WERI-Rb-1 (cell line): ENCODE results near the gene ANO4.

Experiments used
- DNase-seq: peaks from one replicate; pipeline ENCODE4 v3.0.0-alpha.2; 2020
- H3K27ac ChIP-seq: fragments of 250-450 bp; sonication (Bioruptor Pico); 2 replicates; pipeline ENCODE4 v1.5.1; 2020; ENCODE audit warnings: mild to moderate bottlenecking, moderate library complexity
- H3K27me3 ChIP-seq: fragments of 250-450 bp; sonication (Bioruptor Pico); 2 replicates; pipeline ENCODE4 v1.5.1; 2021; ENCODE audit warnings: mild to moderate bottlenecking, low read depth, moderate library complexity; ENCODE audit not compliant: insufficient read depth, severe bottlenecking
- H3K36me3 ChIP-seq: fragments of 250-450 bp; sonication (Bioruptor Pico); 2 replicates; pipeline ENCODE4 v1.5.1; 2020; ENCODE audit warnings: mild to moderate bottlenecking, moderate library complexity
- H3K4me3 ChIP-seq: 2 replicates; pipeline ENCODE4 v1.5.1; 2011; ENCODE audit warnings: low read depth, mild to moderate bottlenecking, control low read depth, low read length
- H3K9me3 ChIP-seq: fragments of 250-450 bp; sonication (Bioruptor Pico); 2 replicates; pipeline ENCODE4 v1.5.1; 2021; ENCODE audit warnings: mild to moderate bottlenecking, moderate library complexity; ENCODE audit not compliant: severe bottlenecking
- CTCF ChIP-seq: IDR thresholded peaks from 2 replicates; pipeline ENCODE4 v1.5.1; 2011; ENCODE audit warnings: low read depth, mild to moderate bottlenecking, control low read depth, inconsistent platforms, low read length

ANO4 gene

GRCh38 chr12:100963381-100963780 lies 168.8 kb downstream of the ANO4 start:
- Histone ChIP-seq H3K36me3 (no peaks in the 10 kb centered on the region), H3K27ac (no peak overlapping the region), H3K27me3 (no peaks in the 10 kb centered on the region), H3K4me3 (no peak overlapping the region), H3K9me3 (no peaks in the 10 kb centered on the region)
- no peak for TF ChIP-seq CTCF
- no peak for DNase-seq

GRCh38 chr12:100964028-100964427 lies 169.5 kb downstream of the ANO4 start:
- no peak for DNase-seq
- no peak for TF ChIP-seq CTCF

DNA sequence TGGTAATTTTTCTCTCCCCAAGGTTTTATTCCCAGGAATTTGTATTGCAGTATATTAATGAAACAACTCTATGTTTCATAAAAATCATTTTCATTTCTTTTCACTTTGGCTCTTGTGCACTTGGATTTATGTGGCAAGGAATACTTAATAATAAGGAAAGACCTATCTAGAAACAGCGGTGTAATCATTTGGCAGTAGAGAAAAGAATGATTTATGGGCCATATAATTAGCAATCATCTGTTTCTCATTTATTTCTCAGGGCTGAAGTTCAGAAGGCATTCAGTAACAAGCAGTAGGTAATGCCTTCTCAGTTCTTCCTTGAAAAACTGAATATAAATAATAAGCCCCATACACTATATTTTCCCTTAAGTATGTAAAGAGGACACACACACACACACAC lies 172.6 kb downstream of the ANO4 start:
- no peaks in the 10 kb centered on the region for H3K36me3 ChIP-seq
- no peak overlapping the region for H3K27ac ChIP-seq
- H3K4me3 ChIP-seq, result no peak overlapping the region
- no peaks in the 10 kb centered on the region for H3K9me3 ChIP-seq
- H3K27me3 ChIP-seq, result no peaks in the 10 kb centered on the region
- no peak for TF ChIP-seq CTCF
- DNase-seq, result no peak

More at GRCh38 chr12:100964028-100964427, 169.5 kb downstream of the ANO4 start:
- H3K27ac ChIP-seq, result no peak overlapping the region
- no peaks in the 10 kb centered on the region for H3K36me3 ChIP-seq
- H3K4me3 ChIP-seq, result no peak overlapping the region
- no peaks in the 10 kb centered on the region for H3K27me3 ChIP-seq
- no peaks in the 10 kb centered on the region for H3K9me3 ChIP-seq

GRCh38 chr12:100970894-100971293 lies 176.3 kb downstream of the ANO4 start:
- DNase-seq, result no peak
- H3K36me3 ChIP-seq, result no peaks in the 10 kb centered on the region
- no peak for TF ChIP-seq CTCF
- no peak overlapping the region for H3K27ac ChIP-seq
- no peak overlapping the region for H3K4me3 ChIP-seq
- no peaks in the 10 kb centered on the region for H3K27me3 ChIP-seq
- no peaks in the 10 kb centered on the region for H3K9me3 ChIP-seq

DNA sequence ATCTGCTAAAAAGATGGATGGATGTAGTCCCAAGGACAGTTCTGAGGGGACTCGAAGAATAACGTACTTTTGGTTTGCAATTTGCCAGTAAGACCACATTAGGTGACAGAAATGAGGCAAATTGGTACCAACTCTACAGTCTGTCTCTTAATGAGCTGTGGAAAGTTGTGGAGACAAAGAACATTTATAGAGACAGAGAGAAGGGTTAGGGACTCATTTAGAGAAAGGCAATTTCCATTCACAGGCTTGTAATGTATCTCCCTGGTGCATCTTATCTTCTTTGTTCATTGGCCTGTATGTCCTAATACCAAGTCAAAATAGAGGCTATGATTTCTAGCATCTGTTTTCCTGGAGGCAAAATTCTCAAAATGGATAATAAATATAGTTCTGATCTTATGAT lies 177.5 kb downstream of the ANO4 start:
- no peaks in the 10 kb centered on the region for H3K36me3 ChIP-seq
- no peaks in the 10 kb centered on the region for H3K9me3 ChIP-seq
- TF ChIP-seq CTCF, result no peak
- no peak overlapping the region for H3K4me3 ChIP-seq
- no peak for DNase-seq
- H3K27me3 ChIP-seq, result no peaks in the 10 kb centered on the region
- H3K27ac ChIP-seq, result no peak overlapping the region

GRCh38 chr12:100974341-100974740 lies 179.8 kb downstream of the ANO4 start:
- no peak for DNase-seq
- TF ChIP-seq CTCF, result no peak
- Histone ChIP-seq H3K9me3 (no peaks in the 10 kb centered on the region), H3K27ac (no peak overlapping the region), H3K36me3 (no peaks in the 10 kb centered on the region), H3K27me3 (no peaks in the 10 kb centered on the region), H3K4me3 (no peak overlapping the region)
